Measurements from ENCODE around the gene SLC6A12.

DNA sequence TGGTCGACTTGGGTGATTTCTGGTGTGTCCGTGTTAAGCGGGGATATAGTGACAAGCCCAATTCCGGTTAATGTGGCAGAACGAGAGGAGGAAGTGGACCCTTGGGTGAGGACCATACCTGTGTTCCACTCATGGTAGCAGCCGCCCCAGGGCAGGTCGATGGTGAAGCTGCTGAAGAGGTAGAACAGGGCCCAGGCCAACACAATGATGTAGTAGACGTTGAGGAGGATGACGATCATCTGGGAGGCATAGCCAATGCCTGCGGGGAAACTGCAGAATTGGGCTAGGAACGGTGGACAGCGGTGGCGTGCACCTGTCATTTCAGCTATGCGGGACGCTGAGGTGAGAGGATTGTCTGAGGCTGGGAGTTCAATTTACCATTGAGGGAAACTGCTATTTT lies 28.5 kb upstream of the SLC6A12 start:
- TF ChIP-seq, protein P1, sequence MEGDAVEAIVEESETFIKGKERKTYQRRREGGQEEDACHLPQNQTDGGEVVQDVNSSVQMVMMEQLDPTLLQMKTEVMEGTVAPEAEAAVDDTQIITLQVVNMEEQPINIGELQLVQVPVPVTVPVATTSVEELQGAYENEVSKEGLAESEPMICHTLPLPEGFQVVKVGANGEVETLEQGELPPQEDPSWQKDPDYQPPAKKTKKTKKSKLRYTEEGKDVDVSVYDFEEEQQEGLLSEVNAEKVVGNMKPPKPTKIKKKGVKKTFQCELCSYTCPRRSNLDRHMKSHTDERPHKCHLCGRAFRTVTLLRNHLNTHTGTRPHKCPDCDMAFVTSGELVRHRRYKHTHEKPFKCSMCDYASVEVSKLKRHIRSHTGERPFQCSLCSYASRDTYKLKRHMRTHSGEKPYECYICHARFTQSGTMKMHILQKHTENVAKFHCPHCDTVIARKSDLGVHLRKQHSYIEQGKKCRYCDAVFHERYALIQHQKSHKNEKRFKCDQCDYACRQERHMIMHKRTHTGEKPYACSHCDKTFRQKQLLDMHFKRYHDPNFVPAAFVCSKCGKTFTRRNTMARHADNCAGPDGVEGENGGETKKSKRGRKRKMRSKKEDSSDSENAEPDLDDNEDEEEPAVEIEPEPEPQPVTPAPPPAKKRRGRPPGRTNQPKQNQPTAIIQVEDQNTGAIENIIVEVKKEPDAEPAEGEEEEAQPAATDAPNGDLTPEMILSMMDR (IDR thresholded peaks at IDR 0.05; ENCODE audit: insufficient read depth, low read length) = no peak
- no peak for TF ChIP-seq POLR2AphosphoS5 (IDR thresholded peaks at IDR 0.05; ENCODE audit: low read depth)

All from HL-60 (cell line).